NCI-H82 treated with DMSO at 0.1 percent for 48 hours (cell line): Measurements from ENCODE around the gene DPYSL3.
"Not testable (repeated sequence)": the region's sequence is repeated elsewhere in the genome, so short reads cannot be mapped to it uniquely, and the experiment has no call there.

Source experiments
- DNase-seq: peaks from one replicate; lab custom pipeline; 2025; ENCODE audit not compliant: unreplicated experiment; lab: John Stamatoyannopoulos, UW

DPYSL3 gene

GRCh38 chr5:147373328-147373727 lies 136.5 kb downstream of the DPYSL3 start:
- DNase-seq = no peak

GRCh38 chr5:147372191-147372590 lies 137.7 kb downstream of the DPYSL3 start:
- DNase-seq = no peak

GRCh38 chr5:147371290-147371689 lies 138.6 kb downstream of the DPYSL3 start:
- DNase-seq = no peak

- no peak for DNase-seq
Measured at GRCh38 chr5:147369742-147370374, 140.0 kb downstream of the DPYSL3 start.

DNA sequence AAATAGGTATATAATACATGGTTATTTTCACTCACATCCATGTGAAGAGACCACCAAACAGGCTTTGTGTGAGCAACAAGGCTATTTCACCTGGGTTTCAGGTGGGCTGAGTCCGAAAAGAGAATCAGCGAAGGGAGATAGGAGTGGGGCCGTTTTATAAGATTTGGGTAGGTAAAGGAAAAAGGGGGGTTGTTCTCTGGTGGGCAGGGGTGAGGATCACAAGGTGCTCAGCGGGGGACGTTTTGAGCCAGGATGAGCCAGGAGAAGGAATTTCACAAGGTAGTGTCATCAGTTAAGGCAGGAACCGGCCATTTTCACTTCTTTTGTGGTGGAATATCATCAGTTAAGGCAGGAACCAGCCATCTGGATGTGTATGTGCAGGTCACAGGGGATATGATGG lies 142.5 kb downstream of the DPYSL3 start:
- not testable (repeated sequence) for DNase-seq

DNA sequence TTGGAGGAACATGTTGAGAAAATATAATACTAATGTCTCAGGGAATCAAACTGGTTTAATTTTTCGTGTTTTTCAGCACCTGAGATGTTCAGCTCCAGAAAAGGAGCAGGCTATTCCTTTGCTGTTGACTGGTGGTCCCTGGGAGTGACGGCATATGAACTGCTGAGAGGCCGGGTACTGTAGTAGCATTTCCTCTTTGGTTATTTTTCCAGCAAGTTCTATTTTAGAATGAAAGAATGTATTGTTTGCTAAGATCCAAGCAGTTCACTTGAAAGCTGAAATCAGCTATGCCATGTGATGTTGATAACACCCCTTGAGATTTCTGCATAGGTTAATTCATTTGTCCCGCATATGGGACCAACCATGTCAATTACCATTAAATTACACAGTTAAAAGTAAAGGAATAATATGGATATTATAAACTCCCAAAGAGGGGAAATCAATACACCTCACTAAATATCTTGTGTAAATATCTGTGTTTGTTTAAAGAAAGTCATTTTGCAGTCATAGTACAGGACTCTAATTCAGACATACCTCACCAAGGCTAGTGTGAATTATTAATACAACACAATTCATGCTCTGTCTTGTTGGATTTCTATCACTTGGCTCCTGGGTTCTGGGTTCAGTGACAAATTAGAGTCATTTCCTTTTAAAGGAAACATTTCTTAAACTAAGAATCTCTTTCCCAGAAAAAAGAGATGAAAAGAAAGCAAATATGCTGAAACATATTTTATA lies 148.3 kb downstream of the DPYSL3 start:
- no peak for DNase-seq

- peak; percentile 63 for DNase-seq
Measured at GRCh38 chr5:147360816-147361215, 149.1 kb downstream of the DPYSL3 start.

DNA sequence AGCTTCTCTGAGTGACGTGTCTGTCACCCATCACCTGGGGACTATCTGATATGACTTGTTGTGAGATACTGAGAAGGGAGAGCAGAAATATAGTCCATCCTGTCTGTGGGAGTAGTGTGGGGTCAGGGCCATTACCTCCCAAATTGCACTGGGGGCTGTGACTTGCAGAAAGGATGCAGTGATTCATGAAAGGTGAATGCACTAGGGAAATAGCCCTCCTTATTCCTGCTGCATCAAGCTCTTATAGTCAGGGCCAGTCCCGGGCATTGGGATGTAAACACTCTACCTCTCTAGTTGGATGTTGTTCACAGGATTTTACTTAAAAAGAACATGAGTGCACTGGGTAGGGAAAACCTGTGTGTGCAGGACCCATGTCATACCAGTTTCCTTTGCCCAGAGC lies 150.3 kb downstream of the DPYSL3 start:
- no peak for DNase-seq

GRCh38 chr5:147359101-147359500 lies 150.8 kb downstream of the DPYSL3 start:
- DNase-seq = no peak

GRCh38 chr5:147349241-147349640 lies 160.6 kb downstream of the DPYSL3 start:
- DNase-seq = no peak

GRCh38 chr5:147348451-147348850 lies 161.4 kb downstream of the DPYSL3 start:
- DNase-seq = no peak

DNA sequence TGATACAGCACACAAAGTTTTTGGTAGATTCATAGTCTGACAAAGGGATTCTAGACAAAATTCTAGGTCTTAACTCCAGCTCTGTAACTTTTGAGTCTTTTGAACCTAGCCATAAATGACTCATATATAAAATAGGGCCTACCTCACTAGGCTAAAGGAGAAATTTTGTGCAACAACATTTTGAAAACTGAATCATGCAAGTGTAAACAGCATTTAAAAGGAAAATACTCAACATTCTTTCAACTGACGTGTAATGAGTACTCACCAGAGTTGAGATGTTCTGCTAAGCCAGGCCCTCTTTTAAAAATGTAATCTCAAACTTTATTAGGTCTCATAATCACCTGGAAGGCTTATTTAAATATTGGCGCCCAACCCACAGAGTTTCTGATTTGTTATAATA lies 161.8 kb downstream of the DPYSL3 start:
- no peak for DNase-seq

GRCh38 chr5:147346006-147346561 lies 163.8 kb downstream of the DPYSL3 start:
- DNase-seq = no peak

GRCh38 chr5:147344861-147345260 lies 165.0 kb downstream of the DPYSL3 start:
- no peak for DNase-seq

GRCh38 chr5:147341345-147341744 lies 168.5 kb downstream of the DPYSL3 start:
- DNase-seq = no peak

GRCh38 chr5:147340941-147341340 lies 168.9 kb downstream of the DPYSL3 start:
- DNase-seq = no peak
